IMR-90 (cell line): ENCODE measurements around the gene CCNB2. TPM values are rescaled to one million over a fixed set of nuclear protein-coding genes. Genes with fewer than 3 reads are reported as not detected.
"Not testable (repeated sequence)": the region's sequence is repeated elsewhere in the genome, so short reads cannot be mapped to it uniquely, and the experiment has no call there.

Source experiments
- ATAC-seq: fragments of 200-7000 bp; cut with Tn5 transposase; 2 replicates; pipeline ENCODE4 v1.9.1; 2020; ENCODE audit warnings: low read depth, mild to moderate bottlenecking, moderate library complexity
- BruUV-seq: library from RNA; stranded (reverse); fragments of 400-500 nt; replicated peaks from 2 replicates; lab custom pipeline; 2021; lab: Mats Ljungman, UMichigan
- CTCF ChIA-PET: fragments of 300-600 bp; formaldehyde crosslinking; extraction: SDS; loops from one replicate; lab custom pipeline; 2021; ENCODE audit warnings: antibody characterized with exemption; lab: Yijun Ruan, JAX
- POLR2A ChIA-PET: fragments of 300-600 bp; sonication (Branson Sonifier 250); formaldehyde crosslinking; loops from one replicate; lab custom pipeline; 2022; ENCODE audit warnings: antibody characterized with exemption; ENCODE audit not compliant: unreplicated experiment; lab: Charles Lee
- DNase-seq: peaks from one replicate; pipeline ENCODE4 v3.0.0; 2013
- H2AFZ ChIP-seq: replicated peaks from 2 replicates; pipeline ENCODE3; 2013; ENCODE audit warnings: low read length, mild to moderate bottlenecking; ENCODE audit not compliant: poor library complexity
- H2AK5ac ChIP-seq: 2 replicates; pipeline ENCODE4 v1.6.1; 2013; ENCODE audit warnings: low read depth, low read length, inconsistent platforms
- H2AK9ac ChIP-seq: replicated peaks from 2 replicates; pipeline ENCODE3; 2013; ENCODE audit warnings: mild to moderate bottlenecking, low read depth, low read length, moderate library complexity; ENCODE audit not compliant: poor library complexity
- H2BK120ac ChIP-seq: 2 replicates; pipeline ENCODE4 v1.6.1; 2013; ENCODE audit warnings: low read depth, low read length, inconsistent platforms
- H2BK15ac ChIP-seq: 3 replicates; pipeline ENCODE4 v1.6.1; 2013; ENCODE audit warnings: low read depth, low read length, inconsistent platforms
- H2BK20ac ChIP-seq: 2 replicates; pipeline ENCODE4 v1.6.1; 2013; ENCODE audit warnings: low read depth, mild to moderate bottlenecking, inconsistent platforms, low read length, moderate library complexity
- H2BK5ac ChIP-seq: 2 replicates; pipeline ENCODE4 v1.6.1; 2013; ENCODE audit warnings: mild to moderate bottlenecking, low read depth, low read length, inconsistent platforms; ENCODE audit not compliant: poor library complexity, severe bottlenecking
- H3K14ac ChIP-seq: replicated peaks from 2 replicates; pipeline ENCODE4 v1.6.1; 2013; ENCODE audit warnings: low read depth, low read length, inconsistent platforms
- H3K18ac ChIP-seq: 2 replicates; pipeline ENCODE4 v1.6.1; 2013; ENCODE audit warnings: low read depth, low read length, control low read depth
- H3K23ac ChIP-seq: 2 replicates; pipeline ENCODE4 v1.6.1; 2013; ENCODE audit warnings: low read depth, low read length, inconsistent platforms
- H3K27ac ChIP-seq: 2 replicates; pipeline ENCODE4 v1.5.1; 2013; ENCODE audit warnings: mild to moderate bottlenecking, control low read depth, low read length; ENCODE audit not compliant: insufficient read depth
- H3K27me3 ChIP-seq: 2 replicates; pipeline ENCODE4 v1.6.1; 2013; ENCODE audit warnings: low read length; ENCODE audit not compliant: control insufficient read depth, insufficient read depth
- H3K36me3 ChIP-seq: 2 replicates; pipeline ENCODE4 v1.6.1; 2013; ENCODE audit warnings: low read length, mixed read lengths; ENCODE audit not compliant: control insufficient read depth, insufficient read depth
- H3K4ac ChIP-seq: 2 replicates; pipeline ENCODE4 v1.6.1; 2013; ENCODE audit warnings: low read depth, low read length, inconsistent platforms
- H3K4me1 ChIP-seq: 2 replicates; pipeline ENCODE4 v1.6.1; 2013; ENCODE audit warnings: low read length, mixed read lengths; ENCODE audit not compliant: control insufficient read depth, insufficient read depth
- H3K4me2 ChIP-seq: 2 replicates; pipeline ENCODE4 v1.6.1; 2013; ENCODE audit warnings: low read depth, mild to moderate bottlenecking, control low read depth, low read length, moderate library complexity
- H3K4me3 ChIP-seq: 2 replicates; pipeline ENCODE4 v1.5.1; 2013; ENCODE audit warnings: low read depth, mild to moderate bottlenecking, control low read depth, low read length, moderate library complexity; ENCODE audit not compliant: insufficient read depth
- H3K56ac ChIP-seq: 2 replicates; pipeline ENCODE4 v1.6.1; 2013; ENCODE audit warnings: low read length, inconsistent platforms; ENCODE audit not compliant: insufficient read depth; ENCODE audit errors: extremely low read depth
- H3K79me1 ChIP-seq, 2 experiments: 2 replicates each; pipeline ENCODE4 v1.6.1; 2013; ENCODE audit warnings: low read length in 2 of 2, inconsistent platforms in 1 of 2, low read depth in 1 of 2
- H3K9ac ChIP-seq: 2 replicates; pipeline ENCODE4 v1.6.1; 2013; ENCODE audit warnings: low read depth, low read length, control low read depth
- H3K9me1 ChIP-seq: 2 replicates; pipeline ENCODE4 v1.6.1; 2013; ENCODE audit warnings: low read length, inconsistent platforms; ENCODE audit not compliant: insufficient read depth
- H3K9me3 ChIP-seq: 2 replicates; pipeline ENCODE4 v1.6.1; 2013; ENCODE audit warnings: low read length; ENCODE audit not compliant: control insufficient read depth, insufficient read depth
- H4K20me1 ChIP-seq: 2 replicates; pipeline ENCODE4 v1.6.1; 2013; ENCODE audit warnings: low read length, inconsistent platforms; ENCODE audit not compliant: insufficient read depth
- H4K5ac ChIP-seq: 2 replicates; pipeline ENCODE4 v1.6.1; 2013; ENCODE audit warnings: mild to moderate bottlenecking, low read depth, low read length, control low read depth
- H4K8ac ChIP-seq, 2 experiments: 2 replicates each; pipeline ENCODE4 v1.6.1; 2013; ENCODE audit warnings: low read depth in 2 of 2, low read length in 2 of 2, control low read depth in 1 of 2, inconsistent platforms in 1 of 2
- H4K91ac ChIP-seq: 2 replicates; pipeline ENCODE4 v1.6.1; 2013; ENCODE audit warnings: low read depth, low read length, inconsistent platforms; ENCODE audit not compliant: insufficient read depth
- MAFK ChIP-seq: IDR thresholded peaks from 2 replicates; pipeline ENCODE4 v1.6.1; 2012; ENCODE audit warnings: low read depth, low read length, improper control_type of control experiment
- WGBS, 2 experiments: methylation state at CpG; one replicate each; pipeline versions ENCODE4 v1.1.5 to v1.1.7; 2013; ENCODE audit warnings: missing lambda C conversion rate in 2 of 2; ENCODE audit not compliant: insufficient read length in 1 of 2; ENCODE audit errors: extremely low coverage in 2 of 2; 5-methylcytosine and 5-hydroxymethylcytosine counted together
- dilution Hi-C: fragments of 300-500 bp; cut with HindIII; formaldehyde crosslinking; loops from one replicate; pipeline ENCODE4 v1.14.3; 2018; ENCODE audit warnings: low sequenced_read_pairs; ENCODE audit not compliant: unreplicated experiment
- in situ Hi-C: fragments of 300-500 bp; cut with MboI; formaldehyde crosslinking; loops from 3 replicates; pipeline ENCODE4 v1.14.3; 2019; ENCODE audit warnings: low sequenced_read_pairs, inconsistent platforms, mixed read lengths
- intact Hi-C: fragments of 100-400 bp; cut with micrococcal nuclease; formaldehyde crosslinking; loops from 2 replicates; pipeline ENCODE4 v1.10.0; 2022
- polyA plus RNA-seq, 3 experiments: library from polyadenylated mRNA; depleted of rRNA; stranded (reverse); fragments of >200 nt; gene quantifications; 2 replicates each; pipeline ENCODE4 v1.2.3, GENCODE V29; 2012; ENCODE audit warnings: low replicate concordance in 1 of 3
- total RNA-seq: library from RNA; depleted of rRNA; stranded (reverse); fragments of >200 nt; gene quantifications from 2 replicates; pipeline ENCODE4 v1.2.3, GENCODE V29; 2012

CCNB2 gene
- total and polyA plus RNA-seq, 2 of the 4 experiments (the other 2 are of a cell fraction), result 52.5 to 54.6 TPM

- H2AK5ac ChIP-seq, in situ Hi-C loops, H2AK9ac ChIP-seq, POLR2A ChIA-PET, H3K14ac ChIP-seq, H3K4ac ChIP-seq, H3K9me1 ChIP-seq, H3K9ac ChIP-seq, dilution Hi-C loops, H4K5ac ChIP-seq, H2BK120ac ChIP-seq, H2BK15ac ChIP-seq, H3K56ac ChIP-seq, H4K8ac ChIP-seq, H4K91ac ChIP-seq, ATAC-seq, H2BK20ac ChIP-seq, H3K4me2 ChIP-seq, H2AFZ ChIP-seq, H3K9me3 ChIP-seq, H2BK5ac ChIP-seq, H3K27me3 ChIP-seq, intact Hi-C loops, BruUV-seq, H3K23ac ChIP-seq, DNase-seq, H4K20me1 ChIP-seq, H3K4me3 ChIP-seq, H3K18ac ChIP-seq, H3K27ac ChIP-seq: not testable (repeated sequence)
- CTCF ChIA-PET, result interaction anchor here (0.7 to 1.1 kb wide), 2 partner anchors 15 to 367 kb away, joined by 3 read pairs; no protein-coding TSS in a partner anchor
- no CpG with 5 or more reads among the region's 8 CpGs for WGBS, 2 experiments
- H3K79me1 ChIP-seq, result peaks cover 4 to 11% of the 10 kb centered on the region in 2 experiments; a peak in 3 of 4 replicates
- H3K4me1 ChIP-seq, result peaks cover 11% of the 10 kb centered on the region
- peak; percentile 88 for TF ChIP-seq MAFK
- peaks cover 26% of the 10 kb centered on the region for H3K36me3 ChIP-seq
Measured at GRCh38 chr15:59162080-59162479, 57.1 kb downstream of the CCNB2 start.
